Tibial nerve (tissue), 4 donors: ENCODE measurements around the gene TRAF3.

Experiments used
- CTCF ChIP-seq, 5 experiments: fragments of 200-600 bp in 3 of 5; fragments of 450-650 bp in 2 of 5; sonication (generic) in 3 of 5; IDR thresholded peaks; one replicate each; pipeline ENCODE4 v1.5.1; 2016 to 2019; ENCODE audit warnings: antibody characterized with exemption in 5 of 5, mild to moderate bottlenecking in 3 of 5, moderate library complexity in 2 of 5
- EP300 ChIP-seq, 2 donors: sonication (generic); formaldehyde crosslinking; IDR thresholded peaks; one replicate each; pipeline ENCODE4 v1.6.1; 2017; ENCODE audit warnings: antibody characterized with exemption in 2 of 2, mild to moderate bottlenecking in 1 of 2

- TF ChIP-seq CTCF (IDR thresholded peaks at IDR 0.05) (no peak), EP300 (IDR thresholded peaks at IDR 0.05) (no peak)
Measured at GRCh38 chr14:102838501-102838900, 61.3 kb downstream of the TRAF3 start.
